HTERT RPE-1 (cell line): ENCODE measurements around the gene PARP8.

Experiments used
- in situ Hi-C: fragments of 300-500 bp; cut with MboI; formaldehyde crosslinking; loops from 4 replicates; pipeline ENCODE4 v1.14.3; 2020; ENCODE audit warnings: low sequenced_read_pairs

PARP8 gene

GRCh38 chr5:50887889-50888633, 221.6 kb downstream of the PARP8 start:
- in situ Hi-C loops, result no loop called here

GRCh38 chr5:50888751-50889150, 222.3 kb downstream of the PARP8 start:
- in situ Hi-C loops, result no loop called here

- in situ Hi-C loops, result no loop called here
Observed at GRCh38 chr5:50889790-50890189, 223.4 kb downstream of the PARP8 start.
